EH (cell line): ENCODE measurements around the gene CCNF.
"Not testable (repeated sequence)": the region's sequence is repeated elsewhere in the genome, so short reads cannot be mapped to it uniquely, and the experiment has no call there.

Source experiments
- DNase-seq: peaks from one replicate; pipeline ENCODE4 v3.0.0-alpha.2; 2015; ENCODE audit warnings: low read depth

The CCNF gene

GRCh38 chr16:2428051-2428783 is 1.0 kb upstream of the CCNF start:
- DNase-seq = peak; percentile 47

GRCh38 chr16:2428784-2429033 is 538 bp upstream of the CCNF start:
- DNase-seq = no peak

- DNase-seq = peak; percentile 36
Measured at GRCh38 chr16:2429771-2430663, 770 bp downstream of the CCNF start.

GRCh38 chr16:2432286-2432685 is 3.0 kb downstream of the CCNF start:
- DNase-seq = no peak

- DNase-seq = no peak
Measured at GRCh38 chr16:2432801-2433505, 3.7 kb downstream of the CCNF start.

GRCh38 chr16:2435236-2435635 is 6.0 kb downstream of the CCNF start:
- DNase-seq = not testable (repeated sequence)

GRCh38 chr16:2436110-2436509 is 6.9 kb downstream of the CCNF start:
- no peak for DNase-seq

- DNase-seq = no peak
Measured at GRCh38 chr16:2437032-2437790, 8.0 kb downstream of the CCNF start.

- DNase-seq = no peak
Measured at GRCh38 chr16:2438121-2438520, 8.9 kb downstream of the CCNF start.

- DNase-seq = no peak
Measured at GRCh38 chr16:2439598-2439997, 10.4 kb downstream of the CCNF start.

- not testable (repeated sequence) for DNase-seq
Measured at GRCh38 chr16:2441143-2441804, 12.0 kb downstream of the CCNF start.

GRCh38 chr16:2443555-2443954 is 14.3 kb downstream of the CCNF start:
- DNase-seq = no peak

GRCh38 chr16:2447920-2448583 is 18.8 kb downstream of the CCNF start:
- DNase-seq = peak; percentile 47

- no peak for DNase-seq
Measured at GRCh38 chr16:2449118-2449517, 19.9 kb downstream of the CCNF start.

- DNase-seq = no peak
Measured at GRCh38 chr16:2450535-2450934, 21.3 kb downstream of the CCNF start.

- no peak for DNase-seq
Measured at GRCh38 chr16:2450975-2451381, 21.7 kb downstream of the CCNF start.

- DNase-seq = no peak
Measured at GRCh38 chr16:2451851-2452320, 22.6 kb downstream of the CCNF start.

GRCh38 chr16:2452650-2453049 is 23.4 kb downstream of the CCNF start:
- no peak for DNase-seq

GRCh38 chr16:2455081-2455845 is 26.0 kb downstream of the CCNF start:
- DNase-seq = no peak

- no peak for DNase-seq
Measured at GRCh38 chr16:2456551-2457153, 27.4 kb downstream of the CCNF start.
